Measurements from ENCODE around the gene FOXJ2. TPM values are rescaled to one million over a fixed set of nuclear protein-coding genes. Genes with fewer than 3 reads are reported as not detected.
A peak's percentile ranks its signal among the peaks of the same experiment; 100 is the strongest.
"Not testable (repeated sequence)": the region's sequence is repeated elsewhere in the genome, so short reads cannot be mapped to it uniquely, and the experiment has no call there.

The FOXJ2 gene
- 10 to 100 TPM; 11.1 to 14.2 (median 13.4) TPM for total RNA-seq

DNA sequence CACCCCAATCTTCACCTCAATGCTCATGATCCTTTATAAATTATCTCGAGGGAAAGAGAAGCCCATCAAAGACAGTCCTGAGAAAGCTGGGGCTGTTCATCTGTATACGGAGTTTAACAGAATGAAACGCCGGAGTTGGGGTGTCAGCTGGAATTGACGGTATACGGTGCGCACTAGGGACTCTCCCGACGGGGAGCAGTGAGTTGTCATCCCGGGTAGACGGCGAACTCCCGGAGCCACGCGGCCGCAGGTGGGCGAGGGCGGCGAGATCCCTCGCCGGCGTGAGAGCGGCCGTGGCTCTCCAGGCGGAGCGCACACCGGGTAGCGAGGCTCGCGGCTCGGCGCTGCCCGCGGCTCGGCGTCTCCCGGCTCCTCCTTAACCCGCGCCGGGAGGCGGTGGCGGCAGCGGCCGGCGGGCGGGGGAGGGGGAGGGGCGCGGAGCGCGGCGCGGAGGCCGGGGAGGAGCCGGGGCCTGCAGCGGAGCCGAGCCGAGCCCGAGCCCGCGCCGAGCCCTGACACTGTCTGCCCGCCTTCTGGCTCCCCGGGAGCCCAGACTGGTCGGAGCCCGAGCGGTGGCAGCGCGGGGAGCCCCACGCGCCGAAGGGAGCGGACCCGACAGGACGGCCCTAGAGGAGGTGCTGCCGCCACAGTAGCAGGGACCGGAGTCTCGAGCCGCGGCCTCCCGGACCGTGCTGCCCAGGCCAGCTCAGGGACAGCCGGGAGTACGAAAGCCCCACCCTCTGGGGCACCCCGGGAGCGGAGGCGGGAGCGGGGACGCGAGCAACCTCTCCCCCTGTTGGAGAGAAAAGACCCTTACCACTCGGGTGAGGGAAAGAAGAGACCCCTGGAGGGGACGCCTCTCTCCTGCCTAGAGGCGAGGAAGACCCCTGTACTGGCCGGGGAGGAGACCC lies at the start of gene FOXJ2:
Gene FOXJ2 (plus strand): TSS at position 475 of the 911 bp plus-strand sequence. CDS start 7,117 bp downstream, outside the sequence.
- Histone ChIP-seq H3K27ac (peak within 1 kb of the TSS; percentile 95 to 96), H3K9me3 (no peaks in the 10 kb centered on the region), H3K4me1 (peaks cover 2 to 32% of the 10 kb centered on the region in 2 donors), H3K27me3 (no peaks in the 10 kb centered on the region), H3K36me3 (no peaks in the 10 kb centered on the region), H3K4me3 (peak within 1 kb of the TSS; percentile 78 to 95 (median 86))
- peak; percentile 77 to 85 for DNase-seq (ENCODE audit: low spot score in 2 of 2)
- TF ChIP-seq POLR2AphosphoS5 (IDR thresholded peaks at IDR 0.05): peak in 2 of 3 donors; percentile 44 to 65
- TF ChIP-seq, protein P1, sequence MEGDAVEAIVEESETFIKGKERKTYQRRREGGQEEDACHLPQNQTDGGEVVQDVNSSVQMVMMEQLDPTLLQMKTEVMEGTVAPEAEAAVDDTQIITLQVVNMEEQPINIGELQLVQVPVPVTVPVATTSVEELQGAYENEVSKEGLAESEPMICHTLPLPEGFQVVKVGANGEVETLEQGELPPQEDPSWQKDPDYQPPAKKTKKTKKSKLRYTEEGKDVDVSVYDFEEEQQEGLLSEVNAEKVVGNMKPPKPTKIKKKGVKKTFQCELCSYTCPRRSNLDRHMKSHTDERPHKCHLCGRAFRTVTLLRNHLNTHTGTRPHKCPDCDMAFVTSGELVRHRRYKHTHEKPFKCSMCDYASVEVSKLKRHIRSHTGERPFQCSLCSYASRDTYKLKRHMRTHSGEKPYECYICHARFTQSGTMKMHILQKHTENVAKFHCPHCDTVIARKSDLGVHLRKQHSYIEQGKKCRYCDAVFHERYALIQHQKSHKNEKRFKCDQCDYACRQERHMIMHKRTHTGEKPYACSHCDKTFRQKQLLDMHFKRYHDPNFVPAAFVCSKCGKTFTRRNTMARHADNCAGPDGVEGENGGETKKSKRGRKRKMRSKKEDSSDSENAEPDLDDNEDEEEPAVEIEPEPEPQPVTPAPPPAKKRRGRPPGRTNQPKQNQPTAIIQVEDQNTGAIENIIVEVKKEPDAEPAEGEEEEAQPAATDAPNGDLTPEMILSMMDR (IDR thresholded peaks at IDR 0.05): no peak
- no peak for TF ChIP-seq POLR2A (IDR thresholded peaks at IDR 0.05)
- intact Hi-C loops (cut with DNase I; ENCODE audit: low total_unique reads): no loop called here

DNA sequence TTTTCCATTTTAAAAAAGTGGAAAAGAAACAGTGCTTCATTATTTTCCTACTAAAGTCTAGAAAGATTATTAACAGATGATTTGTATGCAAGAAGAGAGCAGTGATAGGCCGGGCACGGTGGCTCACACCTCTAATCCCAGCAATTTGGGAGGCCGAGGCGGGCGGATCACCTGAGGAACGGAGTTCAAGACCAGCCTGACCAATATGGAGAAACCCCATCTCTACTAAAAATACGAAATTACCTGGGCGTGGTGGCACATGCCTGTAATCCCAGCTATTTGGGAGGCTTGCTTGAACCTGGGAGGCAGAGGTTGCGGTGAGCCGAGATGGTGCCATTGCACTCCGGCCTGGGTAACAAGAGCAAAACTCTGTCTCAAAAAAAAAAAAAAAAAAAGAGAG lies 49.5 kb upstream of the FOXJ2 start:
- H3K27ac ChIP-seq; DNase-seq (ENCODE audit: low spot score in 2 of 2); H3K4me1 ChIP-seq; H3K4me3 ChIP-seq; H3K9me3 ChIP-seq; intact Hi-C loops (cut with DNase I; ENCODE audit: low total_unique reads); H3K27me3 ChIP-seq; H3K36me3 ChIP-seq: not testable (repeated sequence)

DNA sequence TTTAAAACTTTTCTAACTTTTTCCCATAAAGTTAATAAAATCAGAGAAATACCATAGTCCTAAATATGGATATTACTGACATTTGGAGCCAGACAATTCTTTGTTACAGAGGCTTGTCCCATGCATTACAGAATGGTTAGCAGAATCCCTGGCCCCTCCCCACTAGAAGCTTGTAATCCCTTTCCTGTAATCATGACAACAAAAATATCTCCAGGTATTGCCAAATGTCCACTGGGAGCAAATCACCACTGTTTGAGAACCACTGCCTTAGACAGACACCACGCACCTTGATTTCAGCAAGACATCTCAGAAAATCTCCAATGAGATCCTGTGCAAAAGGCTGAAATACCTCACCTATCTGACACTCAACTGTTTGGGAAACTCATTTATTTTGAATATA lies 49.1 kb upstream of the FOXJ2 start:
- H3K27ac ChIP-seq; H3K27me3 ChIP-seq; H3K36me3 ChIP-seq; intact Hi-C loops (cut with DNase I; ENCODE audit: low total_unique reads); DNase-seq (ENCODE audit: low spot score in 2 of 2); H3K9me3 ChIP-seq; H3K4me3 ChIP-seq; H3K4me1 ChIP-seq: not testable (repeated sequence)

DNA sequence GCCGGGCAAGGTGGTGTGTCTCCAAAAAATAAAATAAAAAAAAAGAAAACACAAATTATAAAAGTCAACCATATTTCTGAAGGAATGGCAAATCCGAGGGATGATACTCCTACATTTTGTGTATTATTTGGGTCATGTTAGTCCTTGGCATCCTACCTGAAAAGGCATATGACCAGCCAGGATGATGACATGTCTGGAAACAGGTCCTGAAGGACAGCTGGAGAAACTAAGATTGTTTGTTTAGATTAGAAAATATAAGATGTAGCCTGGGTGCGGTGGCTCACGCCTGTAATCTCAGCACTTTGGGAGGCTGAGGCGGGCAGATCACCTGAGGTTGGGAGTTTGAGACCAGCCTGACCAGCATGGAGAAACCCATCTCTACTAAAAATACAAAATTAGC lies 47.6 kb upstream of the FOXJ2 start:
- Histone ChIP-seq H3K27ac (no peak overlapping the region), H3K9me3 (no peaks in the 10 kb centered on the region), H3K27me3 (no peaks in the 10 kb centered on the region), H3K4me3 (no peak overlapping the region), H3K4me1 (no peaks in the 10 kb centered on the region), H3K36me3 (no peaks in the 10 kb centered on the region)
- intact Hi-C loops (cut with DNase I; ENCODE audit: low total_unique reads): no loop called here
- DNase-seq (ENCODE audit: low spot score in 2 of 2): no peak
- no peak for TF ChIP-seq POLR2A (IDR thresholded peaks at IDR 0.05)
- TF ChIP-seq POLR2AphosphoS5 (IDR thresholded peaks at IDR 0.05): no peak
- TF ChIP-seq, protein P1 (IDR thresholded peaks at IDR 0.05): no peak

DNA sequence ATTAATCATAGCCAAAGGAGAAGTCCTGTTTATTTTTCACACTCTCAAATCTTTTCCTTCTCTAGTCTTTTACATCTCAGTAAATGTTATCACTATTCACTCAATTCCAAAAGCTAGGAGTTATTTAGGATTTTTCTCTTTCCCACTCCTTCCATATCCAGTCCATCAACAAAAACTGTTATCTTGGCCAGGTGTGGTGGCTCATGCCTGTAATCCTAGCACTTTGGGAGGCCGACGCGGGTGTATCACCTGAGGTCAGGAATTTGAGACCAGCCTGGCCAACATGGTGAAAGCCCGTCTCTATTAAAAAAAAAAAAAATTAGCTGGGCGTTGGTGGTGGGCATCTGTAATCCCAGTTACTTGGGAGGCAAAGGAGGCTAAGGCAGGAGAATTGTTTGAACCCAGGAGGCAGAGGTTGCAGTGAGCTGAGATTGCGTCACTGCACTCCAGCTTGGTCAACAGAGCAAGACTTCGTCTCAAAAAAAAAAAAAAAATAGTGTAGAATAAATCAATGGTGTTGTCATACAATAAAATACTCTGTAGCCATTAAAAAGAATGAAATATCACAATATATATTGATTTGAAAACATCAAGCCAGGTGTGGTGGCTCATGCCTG lies 46.6 kb upstream of the FOXJ2 start:
- no peak for DNase-seq (ENCODE audit: low spot score in 2 of 2)
- H3K27me3 ChIP-seq: no peaks in the 10 kb centered on the region
- no peaks in the 10 kb centered on the region for H3K4me1 ChIP-seq
- no peaks in the 10 kb centered on the region for H3K9me3 ChIP-seq
- H3K27ac ChIP-seq: no peak overlapping the region
- intact Hi-C loops (cut with DNase I; ENCODE audit: low total_unique reads): no loop called here
- TF ChIP-seq POLR2AphosphoS5 (IDR thresholded peaks at IDR 0.05): no peak
- H3K36me3 ChIP-seq: no peaks in the 10 kb centered on the region
- H3K4me3 ChIP-seq: no peak overlapping the region

DNA sequence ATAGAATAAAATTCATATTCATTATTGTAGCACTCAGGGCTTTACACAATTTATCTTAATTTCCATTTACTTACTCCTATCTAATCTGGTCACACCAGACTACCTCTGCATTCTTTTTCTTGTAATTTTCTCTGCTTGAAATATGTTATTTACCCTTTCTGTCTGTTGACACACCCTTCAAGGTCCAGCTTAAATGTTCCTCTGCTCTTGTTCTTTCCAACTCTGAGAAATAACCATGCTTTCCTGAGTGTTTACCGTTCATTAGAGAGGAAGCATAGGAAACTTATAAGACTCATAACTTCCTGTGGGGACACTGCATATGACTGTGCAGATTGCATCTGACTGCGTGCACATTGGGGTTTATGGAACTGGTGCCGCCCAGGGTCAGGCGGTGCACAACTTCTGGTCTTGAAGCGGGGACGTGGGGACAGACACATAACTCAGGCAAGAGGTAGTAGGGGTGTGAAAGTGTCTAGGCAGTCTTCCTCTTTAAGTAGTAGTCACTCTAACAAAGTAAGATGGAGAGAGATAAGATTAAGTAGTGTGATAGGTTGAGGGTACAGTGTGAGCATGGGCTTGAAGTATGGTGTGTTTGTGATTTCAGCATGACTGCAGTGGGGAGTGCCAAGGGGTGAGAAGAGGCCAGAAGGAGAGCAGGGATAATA lies 42.6 kb upstream of the FOXJ2 start:
- TF ChIP-seq POLR2AphosphoS5 (IDR thresholded peaks at IDR 0.05) (no peak), POLR2A (IDR thresholded peaks at IDR 0.05) (no peak)
- TF ChIP-seq, protein P1 (IDR thresholded peaks at IDR 0.05): no peak
- H3K4me3 ChIP-seq: no peak overlapping the region
- no peaks in the 10 kb centered on the region for H3K9me3 ChIP-seq
- intact Hi-C loops (cut with DNase I; ENCODE audit: low total_unique reads): loop anchor here (10.0 kb wide), 1 partner anchor 55 kb away; the partner anchor contains the start of gene SLC2A3
- no peak for DNase-seq (ENCODE audit: low spot score in 2 of 2)
- H3K27ac ChIP-seq: no peak overlapping the region
- H3K4me1 ChIP-seq: no peaks in the 10 kb centered on the region
- no peaks in the 10 kb centered on the region for H3K27me3 ChIP-seq
- no peaks in the 10 kb centered on the region for H3K36me3 ChIP-seq
